ENCODE data around the gene FRS2. TPM values are rescaled to one million over a fixed set of nuclear protein-coding genes. Genes with fewer than 3 reads are reported as not detected.

The FRS2 gene
- total and polyA plus RNA-seq, 9 of the 15 experiments (the other 6 are each of a cell fraction or from before 2014, with no cell fraction given), result 1.0 to 9.1 (median 6.0) TPM

DNA sequence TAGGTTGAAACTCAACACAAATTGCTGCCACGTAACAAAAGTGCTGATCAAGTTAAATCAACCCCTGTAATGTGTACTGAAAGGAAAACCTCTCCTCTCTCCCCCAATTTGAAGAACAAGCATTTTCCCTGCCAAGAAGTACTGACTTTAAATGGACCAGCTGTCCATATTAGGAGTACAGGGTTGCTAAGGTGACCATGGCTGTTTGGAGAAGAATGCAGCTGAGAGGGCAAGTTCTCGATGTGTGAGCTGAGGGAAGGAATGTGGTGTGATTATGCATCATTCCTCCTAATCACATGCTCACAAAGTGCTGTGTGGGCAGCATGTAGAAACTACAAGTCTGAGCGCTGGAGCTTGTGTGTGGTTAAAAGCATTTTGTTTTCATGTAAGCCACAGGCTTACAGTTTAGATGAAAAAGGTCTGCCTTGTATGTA is 64.2 kb downstream of the FRS2 start (continued):
- TF ChIP-seq, protein P1, sequence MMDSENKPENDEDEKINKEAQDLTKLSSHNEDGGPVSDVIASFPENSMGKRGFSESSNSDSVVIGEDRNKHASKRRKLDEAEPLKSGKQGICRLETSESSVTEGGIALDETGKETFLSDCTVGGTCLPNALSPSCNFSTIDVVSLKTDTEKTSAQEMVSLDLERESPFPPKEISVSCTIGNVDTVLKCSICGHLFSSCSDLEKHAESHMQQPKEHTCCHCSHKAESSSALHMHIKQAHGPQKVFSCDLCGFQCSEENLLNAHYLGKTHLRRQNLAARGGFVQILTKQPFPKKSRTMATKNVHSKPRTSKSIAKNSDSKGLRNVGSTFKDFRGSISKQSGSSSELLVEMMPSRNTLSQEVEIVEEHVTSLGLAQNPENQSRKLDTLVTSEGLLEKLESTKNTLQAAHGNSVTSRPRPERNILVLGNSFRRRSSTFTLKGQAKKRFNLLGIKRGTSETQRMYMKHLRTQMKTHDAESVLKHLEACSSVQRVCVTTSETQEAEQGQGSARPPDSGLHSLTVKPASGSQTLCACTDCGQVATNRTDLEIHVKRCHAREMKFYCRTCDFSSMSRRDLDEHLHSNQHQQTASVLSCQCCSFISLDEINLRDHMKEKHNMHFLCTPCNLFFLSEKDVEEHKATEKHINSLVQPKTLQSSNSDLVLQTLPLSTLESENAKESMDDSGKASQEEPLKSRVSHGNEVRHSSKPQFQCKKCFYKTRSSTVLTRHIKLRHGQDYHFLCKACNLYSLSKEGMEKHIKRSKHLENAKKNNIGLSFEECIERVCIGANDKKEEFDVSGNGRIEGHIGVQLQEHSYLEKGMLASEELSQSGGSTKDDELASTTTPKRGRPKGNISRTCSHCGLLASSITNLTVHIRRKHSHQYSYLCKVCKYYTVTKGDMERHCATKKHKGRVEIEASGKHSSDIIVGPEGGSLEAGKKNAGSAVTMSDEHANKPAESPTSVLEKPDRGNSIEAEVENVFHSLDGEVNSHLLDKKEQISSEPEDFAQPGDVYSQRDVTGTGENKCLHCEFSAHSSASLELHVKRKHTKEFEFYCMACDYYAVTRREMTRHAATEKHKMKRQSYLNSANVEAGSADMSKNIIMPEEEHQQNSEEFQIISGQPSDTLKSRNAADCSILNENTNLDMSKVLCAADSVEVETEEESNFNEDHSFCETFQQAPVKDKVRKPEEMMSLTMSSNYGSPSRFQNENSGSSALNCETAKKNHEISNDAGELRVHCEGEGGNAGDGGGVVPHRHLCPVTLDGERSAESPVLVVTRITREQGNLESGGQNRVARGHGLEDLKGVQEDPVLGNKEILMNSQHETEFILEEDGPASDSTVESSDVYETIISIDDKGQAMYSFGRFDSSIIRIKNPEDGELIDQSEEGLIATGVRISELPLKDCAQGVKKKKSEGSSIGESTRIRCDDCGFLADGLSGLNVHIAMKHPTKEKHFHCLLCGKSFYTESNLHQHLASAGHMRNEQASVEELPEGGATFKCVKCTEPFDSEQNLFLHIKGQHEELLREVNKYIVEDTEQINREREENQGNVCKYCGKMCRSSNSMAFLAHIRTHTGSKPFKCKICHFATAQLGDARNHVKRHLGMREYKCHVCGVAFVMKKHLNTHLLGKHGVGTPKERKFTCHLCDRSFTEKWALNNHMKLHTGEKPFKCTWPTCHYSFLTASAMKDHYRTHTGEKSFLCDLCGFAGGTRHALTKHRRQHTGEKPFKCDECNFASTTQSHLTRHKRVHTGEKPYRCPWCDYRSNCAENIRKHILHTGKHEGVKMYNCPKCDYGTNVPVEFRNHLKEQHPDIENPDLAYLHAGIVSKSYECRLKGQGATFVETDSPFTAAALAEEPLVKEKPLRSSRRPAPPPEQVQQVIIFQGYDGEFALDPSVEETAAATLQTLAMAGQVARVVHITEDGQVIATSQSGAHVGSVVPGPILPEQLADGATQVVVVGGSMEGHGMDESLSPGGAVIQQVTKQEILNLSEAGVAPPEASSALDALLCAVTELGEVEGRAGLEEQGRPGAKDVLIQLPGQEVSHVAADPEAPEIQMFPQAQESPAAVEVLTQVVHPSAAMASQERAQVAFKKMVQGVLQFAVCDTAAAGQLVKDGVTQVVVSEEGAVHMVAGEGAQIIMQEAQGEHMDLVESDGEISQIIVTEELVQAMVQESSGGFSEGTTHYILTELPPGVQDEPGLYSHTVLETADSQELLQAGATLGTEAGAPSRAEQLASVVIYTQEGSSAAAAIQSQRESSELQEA (IDR thresholded peaks at IDR 0.05; ENCODE audit: low read depth), result no peak
- peak; percentile 83 for TF ChIP-seq ZNF316 (IDR thresholded peaks at IDR 0.05)
- TF ChIP-seq E2F5 (CRISPR knock-in tag; IDR thresholded peaks at IDR 0.05), result no peak
- TF ChIP-seq ERF (CRISPR knock-in tag; IDR thresholded peaks at IDR 0.05), result no peak
- TF ChIP-seq ETV1 (tag; conservative IDR thresholded peaks at IDR 0.05; ENCODE audit: low read depth), result no peak
- no peak for TF ChIP-seq NELFE (IDR thresholded peaks at IDR 0.05; ENCODE audit: insufficient read depth, insufficient read length)
- TF ChIP-seq CTBP1 (IDR thresholded peaks at IDR 0.05; ENCODE audit: borderline replicate concordance), result 0 out of 2 replicates have a peak, but pooled peaks have one; percentile 28
- TF ChIP-seq LEF1 (IDR thresholded peaks at IDR 0.05), result no peak

Measured in K562 (cell line).